ENCODE measurements around the gene TTC4.

The TTC4 gene

DNA sequence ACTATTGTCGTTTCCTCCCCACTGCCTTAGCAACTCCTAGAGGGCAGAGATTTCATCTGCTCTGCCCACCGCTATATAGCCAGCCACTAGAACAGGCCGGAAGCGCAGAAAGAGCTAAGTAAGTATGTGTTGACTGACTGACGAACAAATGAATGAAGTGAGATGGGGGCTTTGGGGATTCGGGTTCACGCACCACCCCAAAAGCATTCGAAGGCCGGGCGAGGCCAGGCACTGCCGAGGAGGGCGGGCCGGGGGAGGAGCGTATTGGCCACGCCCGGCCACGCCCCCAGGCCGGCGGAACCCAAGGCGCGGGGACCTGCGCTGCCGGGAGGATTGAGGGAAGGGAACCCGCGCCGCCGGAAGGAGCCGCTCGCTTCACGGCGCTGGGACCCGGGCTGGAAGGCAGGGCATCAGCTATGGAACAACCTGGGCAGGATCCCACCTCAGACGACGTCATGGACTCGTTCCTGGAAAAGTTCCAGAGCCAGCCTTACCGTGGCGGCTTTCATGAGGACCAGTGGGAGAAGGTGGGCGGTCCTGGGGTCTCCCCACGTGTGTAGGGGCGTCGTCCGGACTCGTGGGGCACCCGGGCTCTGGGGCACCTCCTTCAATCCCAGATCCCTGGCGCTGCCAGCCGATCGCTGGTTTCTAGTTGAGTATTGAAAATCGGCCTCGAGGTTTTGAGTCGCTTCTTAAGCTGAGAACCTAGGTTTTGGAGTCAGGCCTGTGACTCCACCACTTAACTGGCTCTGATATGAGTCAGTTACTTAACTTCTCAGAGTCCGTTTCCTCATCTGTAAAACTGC, at the start of gene TTC4:
Gene TTC4, plus strand, starts transcription at position 369 of the 806 bp plus-strand sequence. Its CDS starts 48 bp downstream, at position 417.
- TF ChIP-seq, protein P1, sequence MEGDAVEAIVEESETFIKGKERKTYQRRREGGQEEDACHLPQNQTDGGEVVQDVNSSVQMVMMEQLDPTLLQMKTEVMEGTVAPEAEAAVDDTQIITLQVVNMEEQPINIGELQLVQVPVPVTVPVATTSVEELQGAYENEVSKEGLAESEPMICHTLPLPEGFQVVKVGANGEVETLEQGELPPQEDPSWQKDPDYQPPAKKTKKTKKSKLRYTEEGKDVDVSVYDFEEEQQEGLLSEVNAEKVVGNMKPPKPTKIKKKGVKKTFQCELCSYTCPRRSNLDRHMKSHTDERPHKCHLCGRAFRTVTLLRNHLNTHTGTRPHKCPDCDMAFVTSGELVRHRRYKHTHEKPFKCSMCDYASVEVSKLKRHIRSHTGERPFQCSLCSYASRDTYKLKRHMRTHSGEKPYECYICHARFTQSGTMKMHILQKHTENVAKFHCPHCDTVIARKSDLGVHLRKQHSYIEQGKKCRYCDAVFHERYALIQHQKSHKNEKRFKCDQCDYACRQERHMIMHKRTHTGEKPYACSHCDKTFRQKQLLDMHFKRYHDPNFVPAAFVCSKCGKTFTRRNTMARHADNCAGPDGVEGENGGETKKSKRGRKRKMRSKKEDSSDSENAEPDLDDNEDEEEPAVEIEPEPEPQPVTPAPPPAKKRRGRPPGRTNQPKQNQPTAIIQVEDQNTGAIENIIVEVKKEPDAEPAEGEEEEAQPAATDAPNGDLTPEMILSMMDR (IDR thresholded peaks at IDR 0.05; ENCODE audit: borderline replicate concordance, insufficient read depth, low read depth, low read length), result no peak
- peak within 1 kb of the TSS; percentile 81 for H3K4me3 ChIP-seq (ENCODE audit: low read depth, low read length)

- H3K4me3 ChIP-seq (ENCODE audit: low read depth, low read length), result no peak overlapping the region
- TF ChIP-seq, protein P1 (IDR thresholded peaks at IDR 0.05; ENCODE audit: borderline replicate concordance, insufficient read depth, low read depth, low read length), result no peak
Observed at GRCh38 chr1:54666333-54666732, 49.3 kb upstream of the TTC4 start.

- no peak overlapping the region for H3K4me3 ChIP-seq (ENCODE audit: low read depth, low read length)
- TF ChIP-seq, protein P1 (IDR thresholded peaks at IDR 0.05; ENCODE audit: borderline replicate concordance, insufficient read depth, low read depth, low read length), result no peak
Observed at GRCh38 chr1:54667797-54668196, 47.9 kb upstream of the TTC4 start.

DNA sequence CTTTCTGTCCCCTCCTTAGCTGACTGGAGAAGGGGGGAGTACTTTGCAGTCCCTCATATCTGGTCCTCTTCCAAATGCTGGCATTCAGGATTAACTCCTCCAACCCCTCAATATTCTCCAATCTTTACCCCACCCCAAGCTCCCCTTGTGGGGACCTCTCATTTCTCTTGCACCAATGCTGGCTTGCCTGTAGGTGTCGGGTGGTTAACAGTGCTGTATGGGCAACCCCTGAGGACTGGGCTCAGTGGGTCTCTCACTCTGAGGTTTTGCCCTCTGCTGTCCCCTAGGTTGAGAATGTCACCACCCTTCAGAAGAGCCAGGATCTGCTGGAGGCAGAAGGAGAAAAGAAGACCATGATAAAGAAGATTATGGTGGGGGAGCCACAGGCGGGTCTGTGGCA, 47.1 kb upstream of the TTC4 start:
- TF ChIP-seq, protein P1 (IDR thresholded peaks at IDR 0.05; ENCODE audit: borderline replicate concordance, insufficient read depth, low read depth, low read length), result no peak
- no peak overlapping the region for H3K4me3 ChIP-seq (ENCODE audit: low read depth, low read length)

DNA sequence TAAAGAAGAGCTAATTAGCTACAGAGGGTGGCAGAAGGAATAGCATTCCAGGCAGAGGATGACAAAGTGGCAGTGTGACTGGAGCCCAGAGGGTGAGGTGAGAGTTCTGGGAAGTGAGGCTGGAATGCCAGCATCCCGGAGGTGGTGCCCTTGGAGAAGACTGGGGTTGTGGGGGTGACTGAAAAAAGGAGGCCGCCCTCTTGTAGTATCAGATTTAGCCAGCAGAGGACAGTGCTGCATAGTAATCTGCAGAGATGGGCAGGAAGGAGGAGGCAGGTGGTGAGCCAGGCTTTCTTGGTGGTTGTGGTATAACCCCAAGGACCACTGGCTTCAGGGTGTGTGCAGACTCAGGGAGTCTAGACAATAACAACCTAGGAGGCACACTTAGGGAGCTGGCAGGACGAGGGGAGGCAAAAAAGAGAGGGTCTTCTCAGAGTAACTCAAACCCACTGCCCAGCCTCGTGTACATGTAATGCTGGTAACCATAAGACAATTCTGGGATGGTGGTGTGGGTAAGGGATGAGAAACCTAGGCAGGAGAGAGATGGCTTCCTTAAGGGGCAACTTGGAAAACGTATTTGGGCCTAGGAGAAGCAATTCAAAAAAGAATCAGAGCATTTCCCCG, 43.6 kb upstream of the TTC4 start:
- TF ChIP-seq, protein P1 (IDR thresholded peaks at IDR 0.05; ENCODE audit: borderline replicate concordance, insufficient read depth, low read depth, low read length), result peak; percentile 95
- H3K4me3 ChIP-seq (ENCODE audit: low read depth, low read length), result no peak overlapping the region

GRCh38 chr1:54678776-54679643, 36.7 kb upstream of the TTC4 start:
- no peak overlapping the region for H3K4me3 ChIP-seq (ENCODE audit: low read depth, low read length)
- TF ChIP-seq, protein P1 (IDR thresholded peaks at IDR 0.05; ENCODE audit: borderline replicate concordance, insufficient read depth, low read depth, low read length), result no peak
